Suppressor macrophage treated with lipopolysaccharide for 1 hour (primary cell): ENCODE results near the gene FARP2.

Source experiments
- DNase-seq, 3 donors: peaks; one replicate each; pipeline ENCODE4 v3.0.0-alpha.2; 2020 to 2022

The FARP2 gene

DNA sequence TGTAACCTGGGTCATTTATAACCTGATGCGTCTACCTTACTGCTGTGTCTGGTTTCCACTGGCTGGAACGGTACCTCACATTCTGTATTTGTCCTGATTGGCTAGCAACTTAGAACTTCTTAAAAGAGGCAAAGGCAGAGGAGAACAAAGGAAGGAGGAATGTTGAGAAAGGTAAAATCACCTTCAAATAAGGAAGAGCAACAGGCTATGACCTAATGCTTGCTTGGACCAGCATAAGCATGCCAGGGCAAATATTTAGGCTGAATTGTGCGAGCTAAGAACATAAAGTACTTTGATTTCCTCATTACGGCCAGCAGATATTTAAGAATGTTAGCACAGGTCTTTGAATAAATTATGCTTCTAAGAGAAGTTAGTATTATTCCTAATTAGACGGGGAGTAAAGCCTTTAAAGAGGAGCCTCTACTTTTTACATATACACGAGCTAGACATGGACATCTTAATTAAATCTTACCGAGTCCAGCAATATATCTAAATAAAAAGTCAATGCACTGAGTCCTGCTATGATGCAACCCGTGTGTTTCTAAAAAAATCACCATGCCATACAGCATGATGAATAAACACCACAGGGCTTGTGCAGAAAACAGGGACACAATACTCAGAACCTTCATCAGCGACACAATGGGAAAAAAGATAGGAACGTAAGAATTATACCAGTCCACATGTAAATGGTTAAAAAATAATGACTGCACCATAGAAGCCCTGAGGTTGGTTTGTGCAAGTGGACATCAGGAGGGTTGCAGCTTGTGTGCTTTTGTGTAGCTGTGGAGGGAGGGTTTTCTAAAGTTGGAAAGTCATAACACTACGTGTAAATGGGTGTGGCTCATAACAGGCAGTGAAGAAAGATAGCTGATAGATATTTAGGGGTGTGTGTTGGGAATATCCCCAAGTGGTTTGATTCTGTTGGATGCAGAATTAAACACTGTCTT, 26.1 kb upstream of the FARP2 start:
- DNase-seq, result no peak

DNA sequence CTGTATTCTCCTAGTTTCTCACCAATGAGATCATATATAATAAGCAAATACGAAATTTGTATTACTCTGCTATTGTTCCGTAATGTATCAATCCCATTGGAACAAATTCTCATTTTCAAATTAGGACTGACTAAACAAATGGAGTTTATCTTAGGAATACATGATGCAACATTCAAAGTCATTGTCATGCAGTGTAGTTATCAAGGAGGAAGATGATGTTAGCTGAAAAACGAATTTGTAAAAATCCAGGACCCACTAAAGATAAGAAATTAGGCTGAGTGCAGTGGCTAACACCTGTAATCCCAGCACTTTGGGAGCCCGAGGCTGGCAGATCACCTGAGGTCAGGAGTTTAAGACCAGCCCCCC, 25.5 kb upstream of the FARP2 start:
- no peak for DNase-seq

DNA sequence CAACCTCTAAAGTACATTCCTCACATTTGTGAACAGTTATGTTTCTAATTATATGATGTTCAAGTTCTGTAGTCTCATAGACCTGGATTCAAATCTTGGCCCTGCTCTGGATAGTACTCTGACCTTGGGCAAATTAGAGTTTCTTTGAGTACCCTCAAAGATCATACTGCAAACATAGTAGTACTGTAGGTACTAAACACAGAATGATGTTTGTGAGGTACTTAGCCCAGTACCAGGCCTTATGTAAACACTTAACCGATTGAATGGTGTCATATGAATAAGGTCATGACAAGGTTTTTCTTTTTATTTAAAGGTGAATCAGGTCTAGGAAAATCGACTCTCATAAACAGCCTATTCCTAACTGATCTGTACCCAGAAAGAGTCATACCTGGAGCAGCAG, 21.3 kb upstream of the FARP2 start:
- DNase-seq, result no peak

DNA sequence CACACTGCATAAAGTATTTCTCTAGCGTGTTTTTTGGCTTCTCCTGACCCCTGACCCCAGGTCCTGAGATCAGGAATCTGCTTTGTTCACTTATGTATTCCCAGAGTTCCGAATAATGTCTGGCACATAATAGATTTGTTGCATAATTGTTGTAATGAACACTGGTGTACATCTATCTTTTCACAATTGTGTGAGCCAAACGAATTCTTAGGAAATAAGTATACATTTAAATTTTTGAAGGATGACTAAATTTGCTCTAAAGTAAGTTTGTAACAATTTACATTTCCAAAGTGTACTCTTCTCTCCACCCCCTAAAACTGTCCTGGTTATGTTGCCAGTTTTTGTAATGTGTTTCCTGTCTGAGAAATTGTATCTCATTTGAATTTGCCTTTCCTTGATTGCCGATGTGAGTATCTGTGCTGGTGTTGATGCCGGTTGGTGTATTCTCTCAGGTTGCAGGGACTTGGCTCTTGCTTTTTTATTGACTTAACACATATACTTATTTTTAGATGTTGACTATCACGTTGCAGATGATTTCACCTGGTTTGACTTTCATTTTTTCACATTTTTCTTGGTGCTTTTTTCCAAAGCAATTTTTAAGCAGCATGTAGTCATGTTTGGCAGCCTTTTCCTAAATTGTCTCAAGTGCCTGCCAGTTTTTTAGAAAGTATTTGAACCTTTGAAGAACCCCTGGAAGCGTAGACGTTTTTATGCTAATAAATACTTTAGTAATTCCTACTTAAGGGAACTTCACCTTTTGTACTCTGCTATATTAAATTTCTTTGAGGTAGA, 16.1 kb upstream of the FARP2 start:
- DNase-seq, result no peak

DNA sequence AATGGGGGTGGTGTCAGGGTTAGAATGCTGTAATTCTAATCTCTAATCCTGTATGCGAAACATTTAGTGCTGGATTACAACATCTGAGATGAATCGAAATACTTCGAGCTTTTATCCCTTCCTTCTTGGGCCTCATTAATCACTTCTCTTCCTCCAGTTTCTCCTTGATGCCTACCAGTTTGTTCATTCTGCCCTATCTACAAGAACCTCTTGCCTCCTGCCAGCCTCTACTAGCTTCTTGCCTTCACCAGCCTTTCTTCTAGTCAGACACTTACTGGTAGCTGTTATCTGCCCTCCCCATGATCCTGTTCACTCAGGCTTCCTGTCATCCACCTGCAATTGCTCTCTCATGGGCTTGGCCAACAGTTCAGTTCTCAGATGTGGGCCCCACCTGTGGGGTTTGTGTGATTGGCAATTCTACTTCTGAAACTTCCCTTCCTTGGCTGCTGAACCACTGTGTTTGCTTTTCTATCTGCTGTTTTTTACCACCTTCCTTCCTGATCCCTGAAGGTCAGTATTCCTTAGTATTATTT, 15.4 kb upstream of the FARP2 start:
- no peak for DNase-seq

DNA sequence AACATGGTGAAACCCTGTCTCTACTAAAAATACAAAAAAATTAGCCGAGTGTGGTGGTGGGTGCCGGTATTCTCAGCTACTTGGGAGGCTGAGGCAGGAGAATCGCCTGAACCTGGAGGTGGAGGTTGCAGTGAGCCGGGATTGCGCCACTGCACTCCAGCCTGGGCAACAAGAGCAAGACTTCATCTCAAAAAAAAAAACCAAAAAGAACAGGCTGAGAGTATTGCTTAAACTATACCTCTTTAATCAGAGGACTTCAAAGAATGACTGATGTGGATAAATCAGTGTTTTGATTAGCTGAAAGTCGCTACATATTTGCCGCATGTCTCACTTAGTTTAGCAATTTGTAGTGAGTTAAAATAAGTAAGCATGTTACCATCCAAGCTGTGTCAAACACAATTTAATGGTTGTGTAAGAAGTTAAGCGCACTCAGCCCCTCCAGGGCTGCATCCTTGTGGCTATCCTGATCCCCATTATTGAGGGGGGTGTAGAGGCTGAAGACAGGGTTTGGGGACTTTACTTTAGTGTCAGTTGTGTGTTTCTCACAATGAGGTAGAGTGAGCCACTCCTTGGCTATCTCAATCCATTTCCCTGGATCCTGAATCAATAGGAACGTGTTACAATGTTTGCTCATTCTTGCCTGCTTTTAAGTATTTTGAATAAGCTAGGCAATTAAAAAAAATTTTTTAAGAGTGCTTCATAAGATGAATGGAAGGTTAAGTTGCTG, 11.0 kb upstream of the FARP2 start:
- no peak for DNase-seq

DNA sequence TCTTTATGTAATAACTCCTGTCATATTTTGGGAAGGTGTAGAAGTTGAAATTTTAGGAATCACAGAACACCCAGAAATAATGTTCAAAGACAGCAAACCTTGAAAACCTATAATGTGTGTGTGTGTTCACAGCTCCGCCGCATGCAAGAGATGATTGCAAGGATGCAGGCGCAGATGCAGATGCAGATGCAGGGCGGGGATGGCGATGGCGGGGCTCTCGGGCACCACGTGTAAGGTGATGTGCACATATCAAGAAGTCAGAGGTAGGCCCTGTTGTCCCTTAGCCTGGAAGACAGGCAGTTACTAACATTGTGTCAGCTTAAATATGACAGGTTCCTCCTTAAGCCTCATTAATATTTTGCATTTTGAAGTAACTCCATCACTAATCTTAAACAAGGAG, 6.1 kb upstream of the FARP2 start:
- no peak for DNase-seq

DNA sequence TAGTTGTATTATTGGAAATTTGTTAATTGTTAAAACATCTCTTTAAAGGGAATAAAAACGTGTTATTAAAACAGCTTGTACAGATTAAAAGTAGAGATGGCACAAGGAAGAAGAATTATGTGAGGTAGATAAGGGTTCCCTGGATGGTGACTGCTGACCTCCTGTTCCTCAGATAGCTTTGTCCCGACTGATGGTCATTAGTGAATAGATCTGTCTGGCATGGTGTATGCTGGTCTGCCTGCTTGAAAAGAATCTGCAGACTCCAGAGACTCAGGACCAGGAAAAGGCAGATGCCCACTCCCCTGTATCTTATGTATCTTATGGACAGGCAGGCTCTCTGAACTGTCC, 5.6 kb upstream of the FARP2 start:
- DNase-seq, result no peak

DNA sequence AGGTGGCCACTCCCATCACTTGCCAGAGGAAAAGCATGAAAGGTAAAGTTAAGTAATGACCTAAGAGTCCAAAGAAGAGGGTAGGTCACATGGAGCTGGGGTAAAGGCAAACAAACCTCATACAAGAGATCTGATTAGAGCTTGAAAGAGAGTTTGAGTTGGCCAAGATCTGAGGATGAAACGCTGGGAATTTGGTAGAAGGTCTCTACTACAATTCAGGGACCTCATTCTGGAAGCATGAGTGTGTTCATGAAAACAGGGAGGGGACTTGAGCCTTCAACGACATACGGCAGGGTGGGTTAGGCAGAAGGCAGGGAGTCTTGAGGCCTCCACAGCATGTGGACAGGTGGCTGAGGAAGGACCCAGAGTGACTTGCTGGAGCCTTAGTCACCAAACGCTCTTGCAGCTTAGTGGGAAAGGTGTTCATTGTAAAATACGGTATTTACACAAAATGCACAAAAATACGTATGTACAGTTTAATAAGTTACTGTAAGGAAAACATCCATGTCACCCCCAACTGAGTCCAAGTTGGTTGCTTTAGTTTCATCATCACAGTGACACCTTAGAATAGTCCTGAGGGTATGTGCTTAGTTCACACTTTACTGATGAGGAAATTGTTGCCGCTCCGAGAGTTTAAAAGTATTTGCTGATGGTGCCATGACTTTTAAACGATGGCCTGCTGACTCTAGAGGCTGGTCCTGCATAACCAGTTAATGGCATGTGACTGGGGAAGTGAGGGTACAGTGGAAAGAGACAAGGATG, 5.0 kb upstream of the FARP2 start:
- no peak for DNase-seq

DNA sequence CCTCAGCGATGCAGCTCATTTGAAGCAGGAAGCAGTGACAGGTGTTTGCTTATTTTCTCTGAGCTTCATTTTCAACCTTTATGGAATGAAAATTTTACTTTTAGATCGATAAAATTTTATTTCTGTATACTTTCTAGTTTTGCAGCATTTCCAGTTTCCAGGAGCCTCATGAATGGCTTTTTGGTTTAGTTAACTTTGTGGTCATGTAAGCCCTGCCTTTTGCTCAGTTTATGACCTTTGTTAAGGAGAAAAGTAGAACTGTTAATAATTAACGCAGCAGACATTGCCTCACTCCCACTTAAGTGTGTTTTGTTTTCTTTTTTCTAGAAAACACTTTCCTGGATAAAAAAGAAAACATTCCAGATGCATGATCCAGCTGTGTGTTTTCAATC, 4.4 kb upstream of the FARP2 start:
- no peak for DNase-seq

DNA sequence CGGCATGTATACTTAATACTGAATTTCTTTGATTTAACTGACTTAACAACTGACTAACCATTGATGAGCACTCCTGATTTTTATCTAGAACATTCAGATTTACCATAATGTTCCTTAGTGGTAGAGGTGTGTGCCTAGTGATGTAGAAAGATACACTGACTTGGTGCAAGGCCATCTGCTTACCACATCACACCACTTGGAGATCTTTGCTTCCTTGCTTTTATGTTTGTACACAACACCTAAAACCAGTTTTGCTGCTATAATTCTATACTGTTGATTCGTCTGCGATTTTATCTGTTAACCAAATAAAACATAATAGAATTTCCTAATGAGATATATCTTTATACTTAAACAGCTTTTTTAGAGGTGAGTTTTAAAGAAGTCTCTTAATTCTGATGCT, 3.9 kb upstream of the FARP2 start:
- DNase-seq, result no peak

DNA sequence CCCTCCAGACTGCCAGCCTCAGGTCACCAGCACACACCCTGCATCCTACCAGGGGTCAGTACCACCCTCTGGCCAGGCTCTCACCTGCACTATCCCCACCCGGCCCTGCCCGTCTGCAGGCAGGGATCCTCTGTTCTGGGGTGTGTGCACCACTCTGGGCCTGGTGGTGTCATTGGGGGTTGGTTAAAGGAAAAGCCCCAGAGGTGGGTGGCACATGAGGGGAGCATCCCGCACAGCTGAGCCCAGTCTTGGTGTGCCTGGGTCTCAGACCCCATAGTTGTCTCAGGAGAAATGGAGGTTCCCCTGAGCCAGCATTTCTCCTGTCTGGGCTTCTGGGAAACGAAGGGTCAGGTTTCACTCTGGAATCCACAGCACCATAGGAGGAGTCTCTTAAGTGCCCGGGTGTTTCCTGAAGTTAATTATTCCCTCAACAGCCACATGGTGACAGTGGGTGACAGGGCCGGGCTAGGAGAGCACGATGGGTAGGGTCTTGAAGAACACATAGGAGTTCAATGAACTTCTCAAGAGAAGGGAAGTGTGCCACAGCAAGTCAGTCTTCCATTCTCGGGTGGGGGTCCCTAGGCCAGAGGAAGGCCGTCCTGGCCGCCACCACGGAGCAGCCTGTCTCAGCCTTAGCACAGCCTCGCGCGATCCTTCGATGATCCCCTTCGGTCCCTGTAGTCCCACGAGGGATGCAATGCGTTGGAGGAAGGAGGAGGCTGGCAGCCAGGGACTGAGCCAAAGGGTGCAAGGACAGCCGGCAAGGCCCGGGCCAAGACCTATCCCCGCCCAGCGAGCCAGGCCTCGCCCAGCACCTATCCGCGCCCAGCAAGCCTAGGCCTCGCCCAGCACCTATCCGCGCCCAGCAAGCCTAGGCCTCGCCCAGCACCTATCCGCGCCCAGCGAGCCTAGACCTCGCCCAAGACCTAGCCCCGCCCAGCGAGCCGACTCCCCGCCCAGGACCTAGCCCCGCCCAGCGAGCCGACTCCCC, 1.1 kb upstream of the FARP2 start:
- peak; percentile 69 to 80 (median 69) for DNase-seq

DNA sequence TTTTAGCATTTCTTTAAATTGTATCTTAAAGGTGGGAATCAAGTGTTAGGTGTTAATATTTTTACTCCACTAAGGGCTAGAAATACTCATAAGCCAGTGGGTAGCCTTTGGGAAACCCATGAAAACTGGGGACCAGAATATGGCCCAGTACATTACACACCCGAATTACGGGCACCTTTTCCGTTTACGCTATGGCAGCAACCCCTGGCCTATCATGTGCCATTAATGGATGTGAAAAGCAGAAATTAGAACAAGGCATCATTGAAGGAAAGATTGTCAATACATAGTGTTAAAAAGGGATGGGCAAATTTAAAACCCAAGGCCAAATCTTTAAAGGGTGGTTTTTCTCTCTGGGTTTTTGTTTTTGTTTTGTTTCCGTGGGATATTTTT, 781 bp downstream of the FARP2 start:
- peak in 1 of 3 donors; percentile 30 for DNase-seq

DNA sequence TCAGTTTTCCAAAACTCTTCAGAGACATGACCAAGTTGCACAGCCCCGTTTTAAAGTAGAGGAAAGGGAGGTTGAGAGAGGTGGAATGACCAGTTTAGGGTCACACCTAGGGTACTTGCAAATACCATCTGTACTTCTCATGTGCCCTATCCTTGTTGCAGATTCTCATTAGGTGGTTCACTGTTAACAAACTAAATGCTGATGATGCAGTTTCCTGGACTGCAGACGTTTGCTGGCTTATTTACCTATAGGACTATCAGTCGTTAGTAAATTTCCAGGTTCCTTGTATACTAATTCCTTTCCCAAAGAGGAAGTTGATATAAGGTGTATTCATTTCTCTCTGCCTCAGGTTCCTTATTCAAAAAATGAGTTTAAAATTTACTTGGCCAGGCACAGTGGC, 1.4 kb downstream of the FARP2 start:
- no peak for DNase-seq

DNA sequence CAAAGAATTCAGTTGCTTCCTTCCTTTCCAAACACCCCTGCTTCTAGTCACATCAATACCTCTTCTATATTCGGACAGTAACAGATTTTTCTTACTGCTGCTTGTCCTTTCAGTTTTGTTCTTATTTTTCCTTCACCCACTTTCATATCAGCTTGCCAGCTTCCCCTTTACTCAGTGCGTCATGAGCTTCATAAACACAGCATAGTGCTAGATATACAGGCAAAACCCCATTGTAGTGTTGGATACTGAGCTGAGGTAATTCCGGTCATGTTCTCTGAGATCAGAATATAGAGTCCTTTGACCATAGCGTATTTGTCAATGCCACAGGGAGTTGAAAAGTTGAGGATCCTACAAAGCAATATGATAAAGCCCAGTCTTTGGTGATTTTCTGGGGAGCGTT, 2.4 kb downstream of the FARP2 start:
- peak; percentile 80 to 92 (median 88) for DNase-seq

DNA sequence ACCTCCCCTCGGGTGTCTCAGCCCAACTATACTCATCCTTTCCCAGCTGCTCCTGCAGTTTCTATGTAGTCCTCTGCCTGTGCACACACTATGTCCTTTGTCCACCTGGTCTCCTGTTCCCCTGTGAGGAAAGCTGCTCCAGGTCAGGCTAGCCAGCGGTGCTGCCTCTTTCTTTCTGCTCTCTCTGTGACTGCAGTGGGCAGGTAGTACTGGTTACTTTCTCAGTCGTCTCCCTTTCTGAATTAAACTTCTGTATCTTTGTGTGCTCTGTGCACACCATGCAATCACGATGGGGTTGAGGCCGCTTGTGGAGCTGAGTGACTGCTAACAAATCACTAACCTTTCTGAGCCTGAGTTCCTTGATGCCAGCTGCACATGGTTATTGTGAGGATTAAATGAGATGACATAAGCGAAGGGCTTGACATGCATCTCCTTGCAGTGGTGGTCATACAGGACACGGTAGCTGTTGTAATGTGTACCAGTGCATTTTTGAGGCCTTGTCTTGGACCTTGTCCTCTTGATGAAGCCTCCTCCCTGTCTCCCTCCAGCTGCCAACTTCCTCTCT, 3.5 kb downstream of the FARP2 start:
- no peak for DNase-seq

DNA sequence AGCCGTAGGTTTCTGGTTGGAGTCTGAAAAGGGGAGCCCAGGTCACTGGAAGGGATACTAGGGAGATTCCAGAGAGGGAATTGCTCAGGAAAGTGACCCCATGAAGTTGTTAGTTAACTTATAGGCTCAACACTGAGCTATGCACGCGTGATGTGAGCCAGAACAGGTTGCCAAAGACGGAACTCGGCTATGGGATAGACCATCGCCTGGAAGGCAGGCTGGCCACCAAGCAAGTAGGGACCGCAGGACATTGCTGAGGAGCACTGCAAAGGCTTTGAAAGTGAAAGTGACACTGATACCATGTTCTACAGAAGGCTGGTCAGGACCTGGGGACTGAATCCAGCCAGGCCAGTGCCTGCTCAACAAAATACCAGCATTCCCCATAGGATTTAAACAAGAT, 7.3 kb downstream of the FARP2 start:
- no peak for DNase-seq

DNA sequence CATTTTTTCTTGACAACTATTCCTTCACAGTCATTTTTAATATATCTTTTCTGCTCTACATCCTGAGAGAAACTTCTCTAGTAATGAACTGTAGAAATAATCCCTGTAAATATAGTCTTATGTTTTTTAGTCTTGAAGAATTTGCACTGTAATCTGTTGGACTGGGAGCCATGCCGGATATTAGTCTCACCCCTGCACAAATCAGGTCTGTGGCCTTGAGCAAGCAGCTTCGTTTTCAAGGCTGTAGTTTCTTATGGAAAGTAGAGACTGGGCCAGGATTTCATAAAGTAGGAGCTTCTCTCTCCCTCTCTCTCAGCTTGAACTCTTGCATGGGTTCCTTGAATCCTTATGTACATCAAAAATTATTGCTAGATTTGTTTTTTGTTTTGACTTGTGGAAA, 8.7 kb downstream of the FARP2 start:
- DNase-seq, result no peak

DNA sequence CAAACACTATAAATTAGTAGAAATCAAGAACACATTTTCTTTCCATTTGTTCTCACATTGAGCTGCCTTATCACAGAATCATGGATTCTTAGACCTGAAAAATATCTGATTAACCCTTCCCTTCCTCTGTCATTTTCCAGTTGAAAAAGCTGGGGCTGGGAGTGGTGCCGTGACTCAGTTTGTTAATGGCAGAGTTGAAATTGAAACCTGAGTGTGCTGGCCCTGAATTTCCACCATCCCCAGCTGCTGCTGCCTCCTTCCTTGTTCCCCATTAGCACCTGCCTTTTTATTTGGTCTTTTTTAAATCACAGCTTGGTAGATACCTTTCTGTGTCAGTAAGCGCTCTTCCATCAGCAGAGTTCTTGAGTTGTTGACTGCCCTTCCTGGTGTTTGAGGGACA, 10.6 kb downstream of the FARP2 start:
- DNase-seq, result no peak

DNA sequence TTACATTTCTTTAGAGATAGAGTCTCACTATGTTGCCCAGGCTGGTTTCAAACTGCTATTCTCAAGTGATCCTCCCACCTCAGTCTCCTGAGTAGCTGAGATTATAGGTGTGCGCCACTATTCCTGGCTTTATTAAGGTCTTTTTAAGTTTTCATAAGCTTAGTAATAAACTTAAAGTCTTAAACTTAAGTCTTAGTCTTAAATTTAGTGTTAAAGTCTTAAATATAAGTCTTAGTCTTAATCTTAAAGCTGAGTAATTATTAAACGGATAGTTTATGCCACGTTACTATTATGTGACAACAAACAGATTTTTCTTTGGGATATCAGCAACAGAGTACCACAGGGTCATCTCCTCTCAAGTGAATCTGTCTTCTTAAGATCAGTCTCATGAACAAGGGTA, 12.6 kb downstream of the FARP2 start:
- DNase-seq, result no peak
